ENCODE results near the gene INSR.
"Not testable (repeated sequence)": the region's sequence is repeated elsewhere in the genome, so short reads cannot be mapped to it uniquely, and the experiment has no call there.

INSR gene

DNA sequence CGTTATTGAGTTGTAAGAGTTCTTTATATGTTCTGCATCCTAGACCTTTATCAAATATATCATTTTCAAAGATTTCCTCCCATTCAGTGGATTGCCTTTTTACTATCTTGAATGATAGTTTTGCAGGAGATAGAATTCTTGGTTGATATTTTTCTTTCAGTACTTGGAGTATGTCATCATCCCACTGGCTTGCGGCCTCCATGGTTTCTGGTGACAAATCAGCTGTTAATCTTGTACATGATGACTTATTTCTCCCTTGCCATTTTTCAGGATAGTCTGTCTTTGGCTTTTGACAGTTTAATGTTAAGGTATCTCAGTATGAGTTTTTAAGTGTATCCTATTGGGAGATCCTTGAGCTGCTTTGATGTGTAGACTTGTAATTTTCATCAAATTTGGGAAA, 216.2 kb downstream of the INSR start:
- DNase-seq, result no peak

- DNase-seq, result no peak
Measured at GRCh38 chr19:7076151-7076550, 218.1 kb downstream of the INSR start.

DNA sequence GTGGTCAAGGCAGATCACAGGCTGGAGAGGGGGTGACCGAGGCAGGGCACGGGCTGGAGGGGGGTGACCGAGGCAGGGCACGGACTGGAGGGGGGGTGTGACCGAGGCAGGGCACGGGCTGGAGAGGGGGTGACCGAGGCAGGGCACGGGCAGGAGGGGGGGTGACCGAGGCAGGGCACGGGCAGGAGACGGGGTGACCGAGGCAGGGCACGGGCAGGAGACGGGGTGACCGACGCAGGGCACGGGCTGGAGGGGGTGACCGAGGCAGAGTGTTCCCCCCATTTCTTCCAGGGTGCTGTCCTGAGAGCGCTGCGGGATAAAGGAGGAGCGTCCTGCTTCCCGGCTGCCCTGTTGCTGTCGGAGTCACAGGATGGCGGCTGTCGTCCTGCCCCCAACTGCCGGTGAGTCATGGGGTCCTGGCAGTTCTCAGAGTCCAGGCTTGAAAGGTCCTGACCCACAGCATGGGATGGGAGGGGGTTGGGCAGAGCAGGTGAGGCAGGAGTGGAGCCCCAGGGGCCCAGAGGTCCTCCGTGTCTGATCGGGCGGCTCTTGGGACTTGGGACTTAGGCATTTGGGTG, 219.4 kb downstream of the INSR start:
- DNase-seq, result no peak

GRCh38 chr19:7072541-7072940, 221.7 kb downstream of the INSR start:
- DNase-seq, result no peak

DNA sequence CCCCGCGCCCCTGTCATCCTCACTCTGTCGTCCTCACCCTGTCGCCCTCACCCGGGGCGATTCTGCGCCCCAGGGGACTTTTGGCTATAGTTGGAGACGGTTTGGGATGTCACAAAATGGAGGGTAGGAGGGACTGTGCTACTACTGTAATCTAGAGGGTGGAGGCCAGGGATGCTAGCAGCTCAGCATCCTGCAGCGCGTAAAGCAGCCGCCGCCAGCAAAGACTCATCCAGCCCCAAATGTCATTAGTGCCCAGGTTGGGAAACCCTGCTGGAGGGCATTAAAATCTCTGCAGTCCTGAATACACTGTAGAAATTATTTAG, 224.3 kb downstream of the INSR start:
- DNase-seq, result no peak

DNA sequence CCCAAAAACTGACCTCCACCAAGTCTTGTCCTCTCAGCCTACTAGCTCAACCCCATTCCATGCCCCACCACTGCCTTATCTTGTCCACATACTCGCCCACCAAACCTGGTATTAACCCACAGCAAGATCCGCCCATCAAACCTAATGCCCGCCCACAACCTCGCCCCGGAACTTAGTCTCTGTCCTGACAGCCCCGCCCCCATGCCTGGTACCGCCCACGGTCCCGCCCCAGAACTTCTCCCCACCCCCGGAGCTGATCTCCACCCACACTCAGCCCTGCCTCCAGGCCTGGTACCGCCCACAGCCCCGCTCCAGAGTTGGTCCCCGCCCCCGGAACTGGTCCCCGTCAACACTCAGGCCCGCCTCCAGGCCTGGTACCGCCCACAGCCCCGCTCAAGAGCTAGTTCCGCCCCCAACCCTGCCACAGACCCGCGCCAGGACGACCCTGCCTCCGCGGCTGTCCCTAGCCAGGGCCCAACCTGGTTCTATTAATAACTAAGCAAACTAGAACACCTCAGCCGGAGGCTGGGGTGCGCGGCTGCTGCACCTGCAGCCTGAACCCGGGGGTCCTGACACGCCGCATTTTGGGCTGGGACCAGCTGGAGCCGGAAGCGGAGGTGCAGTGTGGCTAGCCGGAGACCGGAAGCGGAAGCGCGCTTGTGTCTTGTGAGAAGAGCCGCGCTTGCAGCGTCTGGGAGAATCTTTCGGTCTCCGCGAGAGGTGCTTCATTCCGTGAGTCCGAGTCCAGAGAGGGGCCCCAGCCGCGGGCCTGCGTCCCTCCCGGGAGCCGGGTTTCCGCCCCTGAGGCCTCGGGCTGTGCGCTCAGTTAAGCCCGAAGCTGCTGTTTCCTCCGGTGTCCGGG, 224.9 kb downstream of the INSR start, which contains the start of gene ZNF557:
Gene ZNF557 (plus strand): TSS at position 662 of the 862 bp plus-strand sequence. CDS start 5,372 bp downstream, outside the sequence.
- peak; percentile 89 to 98 (median 98) for DNase-seq

DNA sequence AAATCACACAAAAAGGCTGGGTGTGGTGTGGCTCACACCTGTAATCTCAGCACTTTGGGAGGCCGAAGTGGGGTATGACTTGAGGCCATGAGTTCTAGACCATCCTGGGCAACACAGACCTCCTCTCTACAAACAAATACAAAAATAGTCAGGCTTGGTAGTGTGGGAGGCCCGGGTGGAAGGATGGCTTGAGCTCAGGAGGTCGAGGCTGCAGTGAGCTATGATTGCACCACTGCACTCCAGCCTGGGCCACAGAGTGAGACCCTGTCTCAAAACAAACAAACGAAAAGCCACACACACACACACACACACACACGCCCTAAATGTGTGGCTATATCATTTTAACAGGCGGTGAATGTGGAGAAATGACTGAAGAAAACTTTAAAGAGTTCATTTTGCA, 225.6 kb downstream of the INSR start:
- no peak for DNase-seq

GRCh38 chr19:7067716-7068115, 226.5 kb downstream of the INSR start:
- no peak for DNase-seq

DNA sequence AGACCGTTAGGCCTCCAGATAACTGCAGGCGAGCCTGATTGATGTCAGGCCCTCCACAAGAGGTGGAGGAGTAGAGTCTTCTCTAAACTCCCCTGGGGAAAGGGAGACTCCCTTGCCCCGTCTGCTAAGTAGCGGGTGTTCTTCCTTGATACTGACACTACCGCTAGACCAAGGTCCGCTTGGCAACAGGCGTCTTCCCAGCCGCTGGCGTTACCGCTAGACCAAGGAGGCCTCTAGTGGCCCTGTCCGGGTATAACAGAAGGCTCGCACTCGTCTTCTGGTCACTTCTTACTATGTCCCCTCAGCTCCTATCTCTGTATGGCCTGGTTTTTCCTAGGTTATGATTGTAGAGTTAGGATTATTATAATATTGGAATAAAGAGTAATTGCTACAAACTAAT, 227.1 kb downstream of the INSR start:
- DNase-seq, result not testable (repeated sequence)

DNA sequence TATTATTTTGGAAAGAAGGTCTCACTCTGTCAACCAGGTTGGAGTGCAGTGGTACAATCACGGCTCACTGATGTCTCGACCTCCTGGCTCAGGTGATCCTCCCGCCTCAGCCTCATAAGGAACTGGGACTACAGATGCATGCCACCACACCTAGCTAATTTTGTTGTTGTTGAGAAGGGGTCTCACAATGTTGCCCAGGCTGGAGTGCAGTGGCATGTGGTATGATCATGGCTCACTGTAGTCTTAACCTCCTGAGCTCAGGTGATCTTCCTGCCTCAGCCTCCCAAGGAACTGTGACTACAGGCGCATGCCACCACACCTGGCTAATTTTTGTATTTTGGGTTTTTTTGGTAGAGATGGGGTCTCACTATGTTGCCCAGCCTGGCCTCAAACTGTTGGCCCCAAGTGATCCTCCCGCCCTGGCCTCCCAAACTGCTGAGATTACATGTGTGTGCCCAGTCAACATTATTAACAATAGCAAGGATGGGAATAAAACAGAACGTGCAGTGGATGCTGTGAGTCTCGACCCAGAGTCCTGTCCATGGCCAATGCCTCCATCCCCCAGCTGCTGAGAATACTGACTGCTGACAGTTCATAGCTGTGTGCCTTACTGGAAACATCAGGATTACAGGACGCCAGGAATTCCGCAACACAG, 230.3 kb downstream of the INSR start:
- no peak for DNase-seq

DNA sequence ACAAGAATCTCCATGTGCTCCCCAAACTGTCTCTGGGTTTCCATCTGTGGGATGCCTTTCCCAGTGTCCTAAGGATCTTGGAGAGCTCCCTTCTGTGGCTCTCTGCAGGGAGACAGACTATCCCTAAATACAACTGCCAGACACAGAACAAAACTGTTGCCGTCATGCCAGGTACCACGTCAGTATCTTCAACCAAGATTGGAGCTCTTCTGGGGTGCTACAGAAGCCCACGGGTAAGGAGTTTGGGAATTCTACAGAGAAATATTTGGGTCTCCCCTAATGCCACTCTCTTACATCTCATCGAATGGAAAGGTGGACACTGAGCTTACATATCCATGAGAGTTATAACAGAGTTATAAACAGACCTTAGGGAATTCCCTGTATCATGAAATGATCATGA, 230.9 kb downstream of the INSR start:
- peak in 1 of 3 experiments; percentile 22 for DNase-seq

Data from NCI-H1417 (cell line).